ENCODE results near the gene RPS3.

DNA sequence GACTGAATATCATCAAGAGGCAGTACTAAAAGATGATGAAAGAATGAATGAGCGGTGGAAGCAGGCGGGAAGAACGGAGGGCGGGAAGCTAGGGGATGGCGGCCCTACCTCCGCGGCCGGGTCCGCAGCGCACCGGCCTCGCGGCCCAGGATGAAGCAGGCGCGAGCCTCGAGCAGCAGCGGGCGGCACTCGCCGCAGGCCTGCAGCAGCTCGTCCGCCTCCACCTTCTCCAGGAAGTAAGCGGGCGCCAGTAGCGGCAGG is 30.3 kb downstream of the RPS3 start:
- TF ChIP-seq TARDBP (IDR thresholded peaks at IDR 0.05), result no peak
- no peak for TF ChIP-seq ELF4 (IDR thresholded peaks at IDR 0.05)
- no peak for TF ChIP-seq ARNT (IDR thresholded peaks at IDR 0.05)
- TF ChIP-seq ZNF384 (IDR thresholded peaks at IDR 0.05), result no peak
- TF ChIP-seq SUZ12 (IDR thresholded peaks at IDR 0.05), result no peak
- no peak for TF ChIP-seq FOXM1 (IDR thresholded peaks at IDR 0.05; ENCODE audit: borderline replicate concordance)
- TF ChIP-seq SP1 (IDR thresholded peaks at IDR 0.05), result no peak
- no peak for TF ChIP-seq CTBP1 (IDR thresholded peaks at IDR 0.05; ENCODE audit: borderline replicate concordance)
- no peak for TF ChIP-seq HDGF (IDR thresholded peaks at IDR 0.05; ENCODE audit: borderline replicate concordance)
- no peak for TF ChIP-seq FOXK2 (IDR thresholded peaks at IDR 0.05)
- no peak for TF ChIP-seq BHLHE40 (IDR thresholded peaks at IDR 0.05; ENCODE audit: borderline replicate concordance)
- TF ChIP-seq NFRKB (IDR thresholded peaks at IDR 0.05), result no peak
- TF ChIP-seq FOXA1 (IDR thresholded peaks at IDR 0.05), result no peak
- TF ChIP-seq, protein P1, sequence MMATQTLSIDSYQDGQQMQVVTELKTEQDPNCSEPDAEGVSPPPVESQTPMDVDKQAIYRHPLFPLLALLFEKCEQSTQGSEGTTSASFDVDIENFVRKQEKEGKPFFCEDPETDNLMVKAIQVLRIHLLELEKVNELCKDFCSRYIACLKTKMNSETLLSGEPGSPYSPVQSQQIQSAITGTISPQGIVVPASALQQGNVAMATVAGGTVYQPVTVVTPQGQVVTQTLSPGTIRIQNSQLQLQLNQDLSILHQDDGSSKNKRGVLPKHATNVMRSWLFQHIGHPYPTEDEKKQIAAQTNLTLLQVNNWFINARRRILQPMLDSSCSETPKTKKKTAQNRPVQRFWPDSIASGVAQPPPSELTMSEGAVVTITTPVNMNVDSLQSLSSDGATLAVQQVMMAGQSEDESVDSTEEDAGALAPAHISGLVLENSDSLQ (IDR thresholded peaks at IDR 0.05), result no peak

All from HEK293T (cell line).